ENCODE results near the gene FRMPD4. TPM values are rescaled to one million over a fixed set of nuclear protein-coding genes. Genes with fewer than 3 reads are reported as not detected.

FRMPD4 gene
- total RNA-seq, 1 donor from 2014 or later, result not detected

DNA sequence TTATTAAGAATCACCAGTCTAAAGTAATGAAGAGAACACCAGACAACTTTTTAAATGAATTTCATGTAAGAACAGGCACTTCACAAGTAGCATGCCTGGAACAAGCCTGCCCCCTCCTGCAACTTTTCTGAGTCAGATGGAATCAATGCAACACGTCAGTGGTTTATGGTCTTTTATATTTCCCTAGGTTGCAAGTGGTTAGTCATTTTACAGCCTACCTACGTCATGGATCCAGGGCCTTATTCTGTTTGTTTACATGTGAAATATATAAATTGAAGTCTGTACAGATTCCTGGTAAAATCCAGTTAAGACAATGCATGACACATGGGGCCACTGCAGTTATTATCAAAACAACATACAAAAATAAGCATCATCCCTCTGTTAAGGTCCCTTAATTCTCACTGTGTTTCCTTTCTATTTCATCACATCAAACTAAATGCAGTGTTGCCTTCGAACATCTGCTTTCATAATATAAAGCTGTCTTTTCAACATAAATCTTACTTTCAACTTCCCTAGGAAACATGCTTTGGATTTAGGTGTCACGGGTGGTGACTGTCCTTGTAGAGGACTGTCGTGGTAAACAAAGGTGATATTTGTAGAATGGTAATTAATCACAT lies 309.3 kb downstream of the FRMPD4 start:
- H3K36me3 Mint-ChIP-seq (ENCODE audit: low read depth), result no peaks in the 10 kb centered on the region
- ATAC-seq (ENCODE audit: low read depth) (no peak), DNase-seq (no peak)
- H3K4me3 Mint-ChIP-seq, result no peak overlapping the region
- ChIA-PET POLR2A (no interaction called here), CTCF (no interaction called here)
- H3K9me3 Mint-ChIP-seq, result no peaks in the 10 kb centered on the region
- H3K27ac Mint-ChIP-seq, result no peak overlapping the region
- peaks cover 2% of the 10 kb centered on the region for H3K4me1 Mint-ChIP-seq
- TF ChIP-seq, protein P1, sequence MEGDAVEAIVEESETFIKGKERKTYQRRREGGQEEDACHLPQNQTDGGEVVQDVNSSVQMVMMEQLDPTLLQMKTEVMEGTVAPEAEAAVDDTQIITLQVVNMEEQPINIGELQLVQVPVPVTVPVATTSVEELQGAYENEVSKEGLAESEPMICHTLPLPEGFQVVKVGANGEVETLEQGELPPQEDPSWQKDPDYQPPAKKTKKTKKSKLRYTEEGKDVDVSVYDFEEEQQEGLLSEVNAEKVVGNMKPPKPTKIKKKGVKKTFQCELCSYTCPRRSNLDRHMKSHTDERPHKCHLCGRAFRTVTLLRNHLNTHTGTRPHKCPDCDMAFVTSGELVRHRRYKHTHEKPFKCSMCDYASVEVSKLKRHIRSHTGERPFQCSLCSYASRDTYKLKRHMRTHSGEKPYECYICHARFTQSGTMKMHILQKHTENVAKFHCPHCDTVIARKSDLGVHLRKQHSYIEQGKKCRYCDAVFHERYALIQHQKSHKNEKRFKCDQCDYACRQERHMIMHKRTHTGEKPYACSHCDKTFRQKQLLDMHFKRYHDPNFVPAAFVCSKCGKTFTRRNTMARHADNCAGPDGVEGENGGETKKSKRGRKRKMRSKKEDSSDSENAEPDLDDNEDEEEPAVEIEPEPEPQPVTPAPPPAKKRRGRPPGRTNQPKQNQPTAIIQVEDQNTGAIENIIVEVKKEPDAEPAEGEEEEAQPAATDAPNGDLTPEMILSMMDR (IDR thresholded peaks at IDR 0.05), result no peak
- intact Hi-C loops (cut with micrococcal nuclease), result loop anchor here (10.0 kb wide), 1 partner anchor 653 kb away; no protein-coding TSS in a partner anchor
- H3K27me3 Mint-ChIP-seq, result no peaks in the 10 kb centered on the region

DNA sequence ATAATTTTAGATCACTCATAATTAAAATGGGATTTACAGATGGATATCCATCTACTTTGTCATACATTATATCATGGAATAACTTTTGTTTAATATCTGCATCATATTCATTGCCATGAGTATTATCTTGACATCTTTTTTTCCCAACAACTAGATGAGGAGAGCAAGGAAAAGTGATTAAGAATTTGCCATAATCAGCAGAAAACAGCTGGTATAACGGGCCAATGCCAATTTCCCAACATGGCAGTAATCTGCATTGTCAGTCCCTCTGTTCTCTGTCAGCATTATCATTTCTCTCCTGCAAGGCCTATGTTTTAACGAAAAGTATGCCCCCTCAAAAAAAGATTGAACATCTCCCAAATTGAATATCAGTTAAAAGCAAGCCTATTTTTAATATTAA lies 314.0 kb downstream of the FRMPD4 start:
- H3K4me1 Mint-ChIP-seq, result no peaks in the 10 kb centered on the region
- ATAC-seq (ENCODE audit: low read depth) (no peak), DNase-seq (no peak)
- intact Hi-C loops (cut with micrococcal nuclease), result no loop called here
- peaks cover 2% of the 10 kb centered on the region for H3K27me3 Mint-ChIP-seq
- H3K36me3 Mint-ChIP-seq (ENCODE audit: low read depth), result no peaks in the 10 kb centered on the region
- H3K9me3 Mint-ChIP-seq, result no peaks in the 10 kb centered on the region
- TF ChIP-seq, protein P1 (IDR thresholded peaks at IDR 0.05), result no peak
- ChIA-PET CTCF (no interaction called here), POLR2A (no interaction called here)
- H3K4me3 Mint-ChIP-seq, result no peak overlapping the region
- no peak overlapping the region for H3K27ac Mint-ChIP-seq

DNA sequence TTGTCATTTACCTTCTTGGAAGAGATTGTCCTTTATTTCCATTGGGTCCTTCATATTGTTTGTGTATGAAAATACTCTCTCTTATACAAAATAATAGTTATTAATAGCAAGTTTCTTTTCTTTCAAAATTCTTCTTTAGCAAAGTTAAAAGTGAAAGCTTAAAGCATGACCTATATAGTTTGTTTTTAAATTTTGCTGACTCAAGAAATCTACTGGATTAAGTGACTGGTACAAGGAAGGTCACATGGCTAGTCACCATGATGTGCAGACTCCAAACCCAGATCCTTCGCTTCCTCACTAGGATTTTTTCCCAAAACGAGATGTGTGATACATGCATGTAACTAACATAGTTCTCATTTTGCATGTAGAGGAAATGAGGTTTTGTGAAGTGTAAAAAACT lies 322.7 kb downstream of the FRMPD4 start:
- DNase-seq (no peak), ATAC-seq (ENCODE audit: low read depth) (no peak)
- no peaks in the 10 kb centered on the region for H3K36me3 Mint-ChIP-seq (ENCODE audit: low read depth)
- TF ChIP-seq, protein P1 (IDR thresholded peaks at IDR 0.05), result no peak
- H3K9me3 Mint-ChIP-seq, result no peaks in the 10 kb centered on the region
- H3K27me3 Mint-ChIP-seq, result no peaks in the 10 kb centered on the region
- H3K4me3 Mint-ChIP-seq, result no peak overlapping the region
- ChIA-PET CTCF (no interaction called here), POLR2A (no interaction called here)
- no peak overlapping the region for H3K27ac Mint-ChIP-seq
- no peaks in the 10 kb centered on the region for H3K4me1 Mint-ChIP-seq
- intact Hi-C loops (cut with micrococcal nuclease), result no loop called here

DNA sequence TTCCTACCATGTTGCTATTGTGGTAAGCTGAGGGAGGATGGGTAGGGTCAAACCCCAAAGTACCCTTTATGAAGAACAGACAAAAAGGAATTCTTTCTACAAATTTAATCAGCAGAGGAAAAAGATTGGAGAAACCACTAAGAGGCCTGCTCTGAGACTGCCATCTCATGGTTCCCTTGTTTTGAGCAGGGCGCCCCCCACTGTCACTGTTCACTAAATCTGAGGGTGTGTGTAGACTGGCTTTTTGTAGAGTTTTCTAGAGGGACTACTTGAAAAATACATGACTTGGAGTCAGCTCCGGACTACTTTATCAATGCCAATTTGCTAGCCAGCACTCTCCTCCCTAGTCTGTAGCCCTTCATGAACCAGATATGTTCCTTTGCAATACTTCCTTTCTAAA lies 324.8 kb downstream of the FRMPD4 start:
- POLR2A ChIA-PET, result no interaction called here
- no peak for DNase-seq
- CTCF ChIA-PET, result no interaction called here
- Mint-ChIP-seq H3K9me3 (no peaks in the 10 kb centered on the region), H3K4me3 (no peak overlapping the region), H3K4me1 (no peaks in the 10 kb centered on the region), H3K36me3 (ENCODE audit: low read depth) (no peaks in the 10 kb centered on the region), H3K27me3 (peaks cover 2% of the 10 kb centered on the region), H3K27ac (no peak overlapping the region)
- TF ChIP-seq, protein P1 (IDR thresholded peaks at IDR 0.05), result no peak
- no peak for ATAC-seq (ENCODE audit: low read depth)
- intact Hi-C loops (cut with micrococcal nuclease), result no loop called here

DNA sequence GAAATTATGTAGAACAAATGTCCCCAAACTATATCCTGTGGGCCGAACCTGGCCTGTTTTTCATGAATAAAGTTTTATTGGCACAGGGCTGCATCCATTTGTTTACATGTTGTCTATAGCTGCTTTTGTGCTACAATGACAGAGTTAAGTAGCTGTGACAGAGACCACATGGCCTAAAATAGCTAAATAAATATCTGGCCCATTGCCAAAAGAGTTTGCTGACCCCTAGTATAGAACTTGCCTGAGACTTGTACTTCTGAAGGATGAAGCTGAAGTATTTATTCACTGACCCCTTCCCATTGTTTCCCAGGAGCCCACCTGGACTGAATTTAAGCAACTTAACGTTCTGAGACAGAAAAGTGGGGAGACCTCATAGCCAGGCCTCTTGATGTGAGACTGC lies 325.6 kb downstream of the FRMPD4 start:
- ChIA-PET CTCF (no interaction called here), POLR2A (no interaction called here)
- Mint-ChIP-seq H3K4me1 (no peaks in the 10 kb centered on the region), H3K27me3 (peaks cover 4% of the 10 kb centered on the region), H3K27ac (no peak overlapping the region), H3K36me3 (ENCODE audit: low read depth) (no peaks in the 10 kb centered on the region), H3K9me3 (no peaks in the 10 kb centered on the region), H3K4me3 (no peak overlapping the region)
- no peak for DNase-seq
- ATAC-seq (ENCODE audit: low read depth), result no peak
- TF ChIP-seq, protein P1 (IDR thresholded peaks at IDR 0.05), result no peak
- intact Hi-C loops (cut with micrococcal nuclease), result no loop called here

Measured in activated B cell treated with CpG ODN at 0.5 μM for 24 hours (primary cell).